NCI-H187 (cell line): ENCODE measurements around the gene EEF1G.
"Not testable (repeated sequence)": the region's sequence is repeated elsewhere in the genome, so short reads cannot be mapped to it uniquely, and the experiment has no call there.

Experiments
- DNase-seq, 2 experiments: peaks; one replicate each; lab custom pipeline; 2025; lab: John Stamatoyannopoulos, UW

EEF1G gene

GRCh38 chr11:62577046-62577714 lies 3.5 kb upstream of the EEF1G start:
- no peak for DNase-seq

- no peak for DNase-seq
Measured at GRCh38 chr11:62575837-62576236, 2.1 kb upstream of the EEF1G start.

GRCh38 chr11:62575156-62575555 lies 1.5 kb upstream of the EEF1G start:
- no peak for DNase-seq

GRCh38 chr11:62574363-62575071 lies 826 bp upstream of the EEF1G start:
- no peak for DNase-seq

GRCh38 chr11:62573006-62573591 lies 592 bp downstream of the EEF1G start:
- no peak for DNase-seq

GRCh38 chr11:62572431-62572830 lies 1.3 kb downstream of the EEF1G start:
- DNase-seq: no peak

GRCh38 chr11:62571493-62571892 lies 2.2 kb downstream of the EEF1G start:
- not testable (repeated sequence) for DNase-seq

GRCh38 chr11:62570903-62571302 lies 2.8 kb downstream of the EEF1G start:
- not testable (repeated sequence) for DNase-seq

GRCh38 chr11:62569611-62570010 lies 4.1 kb downstream of the EEF1G start:
- DNase-seq: no peak

- DNase-seq: no peak
Measured at GRCh38 chr11:62567018-62567633, 6.6 kb downstream of the EEF1G start.

- DNase-seq: no peak
Measured at GRCh38 chr11:62566247-62566646, 7.4 kb downstream of the EEF1G start.

GRCh38 chr11:62565100-62565802 lies 8.4 kb downstream of the EEF1G start:
- no peak for DNase-seq

- not testable (repeated sequence) for DNase-seq
Measured at GRCh38 chr11:62561677-62562230, 11.9 kb downstream of the EEF1G start.

- DNase-seq: no peak
Measured at GRCh38 chr11:62560566-62561103, 13.1 kb downstream of the EEF1G start.

GRCh38 chr11:62559626-62560025 lies 14.1 kb downstream of the EEF1G start:
- DNase-seq: not testable (repeated sequence)

GRCh38 chr11:62559204-62559603 lies 14.5 kb downstream of the EEF1G start:
- DNase-seq: no peak

GRCh38 chr11:62558669-62559068 lies 15.0 kb downstream of the EEF1G start:
- DNase-seq: no peak

GRCh38 chr11:62556875-62557631 lies 16.6 kb downstream of the EEF1G start:
- no peak for DNase-seq

GRCh38 chr11:62556108-62556874 lies 17.4 kb downstream of the EEF1G start:
- no peak for DNase-seq

- DNase-seq: no peak
Measured at GRCh38 chr11:62555464-62556107, 18.1 kb downstream of the EEF1G start.
